ENCODE data around the gene CADPS2. TPM values are rescaled to one million over a fixed set of nuclear protein-coding genes. Genes with fewer than 3 reads are reported as not detected.

Gene CADPS2
- total and polyA plus RNA-seq, 2 of the 8 experiments (the other 6 are each of a cell fraction or from before 2014, with no cell fraction given) = 8.9 to 22.3 TPM

- TF ChIP-seq TEAD4 (IDR thresholded peaks at IDR 0.05; ENCODE audit: low read depth, low read length) (peak; percentile 94), JUN (IDR thresholded peaks at IDR 0.05; ENCODE audit: low read depth, low read length) (peak; percentile 74; the same call in 1 of the 2 replicates), YY1 (IDR thresholded peaks at IDR 0.05; ENCODE audit: low read depth, low read length) (peak; percentile 71), POLR2A (IDR thresholded peaks at IDR 0.05; ENCODE audit: control extremely low read depth in 1 of 2, low read depth in 2 of 2, low read length in 2 of 2) (peak in 1 of 2 experiments; percentile 41; a peak in 1 of 3 replicates), POU5F1 (IDR thresholded peaks at IDR 0.05; ENCODE audit: low read depth, low read length) (peak; percentile 62; the same call in 1 of the 2 replicates), TCF12 (IDR thresholded peaks at IDR 0.05; ENCODE audit: low read depth, low read length) (peak; percentile 83; the same call in 1 of the 2 replicates), CEBPB (IDR thresholded peaks at IDR 0.05; ENCODE audit: low read depth, low read length) (peak; percentile 63), JUND (IDR thresholded peaks at IDR 0.05; ENCODE audit: low read length) (peak; percentile 60; the same call in 1 of the 2 replicates), EP300 (IDR thresholded peaks at IDR 0.05; ENCODE audit: borderline replicate concordance in 1 of 2, low read depth in 2 of 2, low read length in 2 of 2) (peak; percentile 54 to 99)
Measured at GRCh38 chr7:122679269-122679709, 207.0 kb downstream of the CADPS2 start (continued).

All from H1 (cell line).